Measurements from ENCODE around the gene UPF1.

- no peak for TF ChIP-seq GATA2 (IDR thresholded peaks at IDR 0.05; ENCODE audit: low read depth, low read length)
- no peak for TF ChIP-seq GATA3 (IDR thresholded peaks at IDR 0.05; ENCODE audit: low read depth, low read length)
These were observed 31.4 kb downstream of the UPF1 start for GRCh38 chr19:18862976-18863842.
